Astrocyte (in vitro differentiated cells and primary cell): ENCODE measurements around the gene MAP2.

ENCODE experiments used
- CTCF ChIP-seq: IDR thresholded peaks from 2 replicates; pipeline ENCODE4 v1.5.1; 2011; ENCODE audit warnings: low read depth, mild to moderate bottlenecking, inconsistent platforms, low read length, moderate library complexity; ENCODE audit not compliant: insufficient read depth
- EZH2 ChIP-seq: IDR thresholded peaks from 2 replicates; pipeline ENCODE4 v1.6.1; 2012; ENCODE audit warnings: mild to moderate bottlenecking, low read length, inconsistent platforms; ENCODE audit not compliant: insufficient read depth

- no peak for TF ChIP-seq CTCF
- no peak for TF ChIP-seq EZH2
Observed at GRCh38 chr2:209584915-209585314, 161.1 kb downstream of the MAP2 start.
